Activated CD4-positive, alpha-beta T cell treated with anti-CD3 and anti-CD28 coated beads for 1 hour (primary cell): ENCODE data around the gene ELOVL3.
A peak's percentile ranks its signal among the peaks of the same experiment; 100 is the strongest.
"Not testable (repeated sequence)": the region's sequence is repeated elsewhere in the genome, so short reads cannot be mapped to it uniquely, and the experiment has no call there.

ENCODE experiments used
- DNase-seq: peaks from one replicate; pipeline ENCODE4 v3.0.0-alpha.2; 2020

Gene ELOVL3

GRCh38 chr10:102225646-102226541, at the start of gene ELOVL3:
Gene ELOVL3 (plus strand): TSS chr10:102226299. CDS start chr10:102226549, 250 bp downstream.
- DNase-seq = peak; percentile 74

GRCh38 chr10:102184606-102185005, 41.5 kb upstream of the ELOVL3 start:
- DNase-seq = no peak

- DNase-seq = no peak
Measured at GRCh38 chr10:102185272-102185671, 40.8 kb upstream of the ELOVL3 start.

- DNase-seq = no peak
Measured at GRCh38 chr10:102185811-102186527, 40.1 kb upstream of the ELOVL3 start.

GRCh38 chr10:102188298-102188940, 37.7 kb upstream of the ELOVL3 start:
- DNase-seq = no peak

GRCh38 chr10:102188941-102189898, 36.9 kb upstream of the ELOVL3 start:
- DNase-seq = not testable (repeated sequence)

GRCh38 chr10:102191956-102192355, 34.1 kb upstream of the ELOVL3 start:
- no peak for DNase-seq

GRCh38 chr10:102195296-102195870, 30.7 kb upstream of the ELOVL3 start:
- DNase-seq = no peak

GRCh38 chr10:102196893-102197292, 29.2 kb upstream of the ELOVL3 start:
- DNase-seq = no peak

- DNase-seq = no peak
Measured at GRCh38 chr10:102198027-102198426, 28.1 kb upstream of the ELOVL3 start.

GRCh38 chr10:102200751-102201640, 25.1 kb upstream of the ELOVL3 start:
- DNase-seq = no peak

- no peak for DNase-seq
Measured at GRCh38 chr10:102202386-102202785, 23.7 kb upstream of the ELOVL3 start.

GRCh38 chr10:102208311-102209035, 17.6 kb upstream of the ELOVL3 start:
- no peak for DNase-seq

GRCh38 chr10:102211615-102212299, 14.3 kb upstream of the ELOVL3 start:
- DNase-seq = no peak

GRCh38 chr10:102213599-102213998, 12.5 kb upstream of the ELOVL3 start:
- DNase-seq = not testable (repeated sequence)

- DNase-seq = no peak
Measured at GRCh38 chr10:102219370-102219769, 6.7 kb upstream of the ELOVL3 start.

GRCh38 chr10:102220612-102221011, 5.5 kb upstream of the ELOVL3 start:
- no peak for DNase-seq

GRCh38 chr10:102222797-102223196, 3.3 kb upstream of the ELOVL3 start:
- DNase-seq = no peak

GRCh38 chr10:102226542-102226870, 407 bp downstream of the ELOVL3 start:
- no peak for DNase-seq

- no peak for DNase-seq
Measured at GRCh38 chr10:102227050-102227449, 951 bp downstream of the ELOVL3 start.
